ENCODE results near the gene DAP.

The DAP gene

DNA sequence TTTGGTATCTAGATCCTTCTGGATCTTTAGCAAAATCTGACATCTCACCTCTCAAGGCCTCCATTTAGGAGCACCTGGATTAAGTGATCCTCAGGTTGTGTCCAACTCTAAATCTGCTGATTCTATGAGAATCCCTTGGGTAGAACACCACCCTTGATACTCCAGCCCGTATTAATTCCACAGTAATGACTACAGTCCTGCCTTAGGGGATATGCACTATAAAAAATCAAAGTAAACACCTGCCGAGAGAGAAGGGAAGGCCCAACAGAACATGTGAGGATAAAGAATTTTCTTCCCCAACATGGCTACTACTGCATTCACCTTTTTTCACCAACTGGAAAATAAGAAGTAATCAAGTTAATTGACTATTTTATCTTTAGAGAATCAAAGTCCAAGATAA, 27.6 kb downstream of the DAP start:
- TF ChIP-seq, protein P1, sequence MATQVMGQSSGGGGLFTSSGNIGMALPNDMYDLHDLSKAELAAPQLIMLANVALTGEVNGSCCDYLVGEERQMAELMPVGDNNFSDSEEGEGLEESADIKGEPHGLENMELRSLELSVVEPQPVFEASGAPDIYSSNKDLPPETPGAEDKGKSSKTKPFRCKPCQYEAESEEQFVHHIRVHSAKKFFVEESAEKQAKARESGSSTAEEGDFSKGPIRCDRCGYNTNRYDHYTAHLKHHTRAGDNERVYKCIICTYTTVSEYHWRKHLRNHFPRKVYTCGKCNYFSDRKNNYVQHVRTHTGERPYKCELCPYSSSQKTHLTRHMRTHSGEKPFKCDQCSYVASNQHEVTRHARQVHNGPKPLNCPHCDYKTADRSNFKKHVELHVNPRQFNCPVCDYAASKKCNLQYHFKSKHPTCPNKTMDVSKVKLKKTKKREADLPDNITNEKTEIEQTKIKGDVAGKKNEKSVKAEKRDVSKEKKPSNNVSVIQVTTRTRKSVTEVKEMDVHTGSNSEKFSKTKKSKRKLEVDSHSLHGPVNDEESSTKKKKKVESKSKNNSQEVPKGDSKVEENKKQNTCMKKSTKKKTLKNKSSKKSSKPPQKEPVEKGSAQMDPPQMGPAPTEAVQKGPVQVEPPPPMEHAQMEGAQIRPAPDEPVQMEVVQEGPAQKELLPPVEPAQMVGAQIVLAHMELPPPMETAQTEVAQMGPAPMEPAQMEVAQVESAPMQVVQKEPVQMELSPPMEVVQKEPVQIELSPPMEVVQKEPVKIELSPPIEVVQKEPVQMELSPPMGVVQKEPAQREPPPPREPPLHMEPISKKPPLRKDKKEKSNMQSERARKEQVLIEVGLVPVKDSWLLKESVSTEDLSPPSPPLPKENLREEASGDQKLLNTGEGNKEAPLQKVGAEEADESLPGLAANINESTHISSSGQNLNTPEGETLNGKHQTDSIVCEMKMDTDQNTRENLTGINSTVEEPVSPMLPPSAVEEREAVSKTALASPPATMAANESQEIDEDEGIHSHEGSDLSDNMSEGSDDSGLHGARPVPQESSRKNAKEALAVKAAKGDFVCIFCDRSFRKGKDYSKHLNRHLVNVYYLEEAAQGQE (IDR thresholded peaks at IDR 0.05; ENCODE audit: insufficient read depth in 1 of 2, low read depth in 2 of 2, low read length in 2 of 2): no peak
- TF ChIP-seq SIN3A (IDR thresholded peaks at IDR 0.05; ENCODE audit: borderline replicate concordance, insufficient read depth, low read length): no peak
- no peak for TF ChIP-seq TAF1 (IDR thresholded peaks at IDR 0.05; ENCODE audit: borderline replicate concordance, insufficient read depth, low read length)
- TF ChIP-seq FOXP2 (optimal IDR thresholded peaks at IDR 0.05; ENCODE audit: borderline replicate concordance, extremely low read depth, extremely low read length, insufficient read depth): no peak
- TF ChIP-seq POLR2AphosphoS5 (IDR thresholded peaks at IDR 0.05; ENCODE audit: low read depth, low read length): no peak

DNA sequence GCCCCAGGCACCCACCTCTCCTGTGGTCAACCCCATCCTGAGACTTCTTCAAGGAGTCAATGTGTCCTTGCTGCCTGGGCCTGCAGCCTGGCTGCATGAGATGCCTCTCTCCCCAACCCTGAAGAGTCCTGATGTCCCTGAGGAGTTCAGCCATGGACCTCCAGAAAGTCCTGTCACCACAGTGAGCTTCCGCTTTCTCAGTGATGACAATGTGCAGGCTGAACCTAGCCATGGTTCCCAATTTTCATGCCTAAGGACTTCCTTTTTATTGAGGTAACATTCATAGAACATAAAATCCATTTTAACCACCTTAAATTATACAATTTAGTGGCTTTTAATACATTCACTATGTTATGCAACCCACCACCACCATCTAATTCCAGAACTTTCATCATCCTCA, 29.1 kb downstream of the DAP start:
- TF ChIP-seq POLR2AphosphoS5 (IDR thresholded peaks at IDR 0.05; ENCODE audit: low read depth, low read length) (no peak), TAF1 (IDR thresholded peaks at IDR 0.05; ENCODE audit: borderline replicate concordance, insufficient read depth, low read length) (no peak), FOXP2 (optimal IDR thresholded peaks at IDR 0.05; ENCODE audit: borderline replicate concordance, extremely low read depth, extremely low read length, insufficient read depth) (no peak), SIN3A (IDR thresholded peaks at IDR 0.05; ENCODE audit: borderline replicate concordance, insufficient read depth, low read length) (no peak)
- TF ChIP-seq, protein P1 (IDR thresholded peaks at IDR 0.05; ENCODE audit: insufficient read depth in 1 of 2, low read depth in 2 of 2, low read length in 2 of 2): no peak

DNA sequence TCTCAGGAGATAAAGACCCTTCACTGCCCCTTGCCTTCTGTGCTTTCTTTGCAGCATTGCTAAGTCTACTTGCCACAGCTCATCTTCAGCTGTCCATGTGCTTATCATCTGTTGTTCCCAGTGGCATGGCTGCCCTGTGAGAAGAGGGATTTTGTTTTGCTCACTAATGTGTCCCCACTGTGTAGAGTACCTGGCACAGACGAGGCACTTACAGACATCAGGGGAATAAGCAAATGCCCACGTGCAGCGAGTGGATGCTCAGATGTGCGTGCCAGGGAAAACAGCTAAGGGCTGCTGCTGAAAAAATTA, 31.0 kb downstream of the DAP start:
- TF ChIP-seq TAF1 (IDR thresholded peaks at IDR 0.05; ENCODE audit: borderline replicate concordance, insufficient read depth, low read length): no peak

DNA sequence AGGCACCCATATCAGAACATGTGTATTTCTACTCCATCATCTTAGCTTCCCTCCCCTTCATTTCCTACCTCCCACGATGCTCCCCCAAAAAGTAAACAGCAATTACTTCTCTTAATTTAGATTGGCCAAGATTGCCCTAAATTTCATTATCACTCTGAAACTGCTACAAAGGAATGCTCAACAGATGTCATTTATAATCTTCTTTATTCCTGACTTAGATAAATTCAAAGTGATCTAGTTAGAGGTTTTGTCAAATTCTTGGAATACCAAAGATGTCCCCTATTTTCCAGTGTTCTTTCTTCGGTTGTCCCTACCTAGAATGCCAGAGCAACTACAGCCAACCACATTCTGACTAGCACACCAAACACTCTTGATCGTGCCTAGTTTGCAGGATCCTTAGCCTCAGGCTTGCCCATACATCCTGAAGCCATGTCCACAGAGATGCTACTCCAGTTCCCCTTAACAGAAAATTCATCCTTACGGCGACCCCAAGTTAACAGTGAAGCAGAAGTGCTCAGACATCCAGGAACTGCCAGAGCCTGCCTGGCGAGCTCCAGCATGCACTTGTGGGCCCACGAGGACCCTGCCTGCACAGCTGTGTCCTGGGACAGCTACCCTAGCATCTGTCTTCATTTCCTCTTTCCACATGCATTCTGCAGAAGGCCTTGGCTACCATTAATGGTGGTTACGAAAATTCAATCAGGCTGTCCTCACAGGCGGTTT, 31.6 kb downstream of the DAP start:
- TF ChIP-seq TAF1 (IDR thresholded peaks at IDR 0.05; ENCODE audit: borderline replicate concordance, insufficient read depth, low read length) (no peak), SIN3A (IDR thresholded peaks at IDR 0.05; ENCODE audit: borderline replicate concordance, insufficient read depth, low read length) (no peak), POLR2AphosphoS5 (IDR thresholded peaks at IDR 0.05; ENCODE audit: low read depth, low read length) (no peak), FOXP2 (optimal IDR thresholded peaks at IDR 0.05; ENCODE audit: borderline replicate concordance, extremely low read depth, extremely low read length, insufficient read depth) (no peak)
- TF ChIP-seq, protein P1 (IDR thresholded peaks at IDR 0.05; ENCODE audit: insufficient read depth in 1 of 2, low read depth in 2 of 2, low read length in 2 of 2): no peak

DNA sequence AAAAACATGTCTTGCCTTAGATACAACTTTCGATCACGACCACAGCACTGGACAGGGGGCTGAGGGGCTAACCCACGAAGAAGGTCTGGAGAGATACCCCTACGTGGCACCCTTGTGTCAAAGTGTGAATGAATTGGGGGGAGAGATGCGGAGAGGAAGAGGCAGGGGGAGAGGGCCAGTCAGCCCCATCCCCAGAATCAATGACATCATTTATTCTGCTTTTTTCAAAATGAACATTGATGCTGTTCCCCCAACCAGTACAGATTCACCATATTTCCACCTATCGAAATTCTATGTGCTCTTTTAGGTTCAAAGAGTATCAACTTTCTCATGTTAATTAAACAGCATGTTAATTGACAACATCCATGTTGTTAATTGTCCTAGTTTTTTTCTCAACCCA, 32.4 kb downstream of the DAP start:
- no peak for TF ChIP-seq FOXP2 (optimal IDR thresholded peaks at IDR 0.05; ENCODE audit: borderline replicate concordance, extremely low read depth, extremely low read length, insufficient read depth)

DNA sequence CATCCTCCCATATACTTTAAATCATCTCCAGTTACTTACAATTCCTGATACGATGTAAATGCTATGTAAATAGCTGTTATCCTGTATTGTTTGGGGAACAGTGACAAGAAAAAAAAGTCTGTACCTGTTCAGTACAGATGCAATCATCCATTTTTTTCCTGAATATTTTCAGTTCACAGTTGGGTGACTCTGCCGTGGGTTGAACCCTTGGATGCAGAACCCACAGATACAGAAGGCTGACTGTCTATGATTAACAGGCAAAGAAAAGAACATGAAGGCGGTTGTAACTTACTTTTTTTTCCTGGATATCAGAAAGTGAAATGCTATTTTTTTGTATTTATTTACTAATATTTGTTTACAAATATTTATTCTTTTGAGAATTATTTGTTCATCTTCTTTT, 33.2 kb downstream of the DAP start:
- no peak for TF ChIP-seq POLR2AphosphoS5 (IDR thresholded peaks at IDR 0.05; ENCODE audit: low read depth, low read length)
- TF ChIP-seq, protein P1 (IDR thresholded peaks at IDR 0.05; ENCODE audit: insufficient read depth in 1 of 2, low read depth in 2 of 2, low read length in 2 of 2): no peak
- TF ChIP-seq SIN3A (IDR thresholded peaks at IDR 0.05; ENCODE audit: borderline replicate concordance, insufficient read depth, low read length): no peak
- no peak for TF ChIP-seq FOXP2 (optimal IDR thresholded peaks at IDR 0.05; ENCODE audit: borderline replicate concordance, extremely low read depth, extremely low read length, insufficient read depth)
- no peak for TF ChIP-seq TAF1 (IDR thresholded peaks at IDR 0.05; ENCODE audit: borderline replicate concordance, insufficient read depth, low read length)
